DOHH2 (cell line): Measurements from ENCODE around the gene NREP.

Source experiments
- H3F3A ChIP-seq: fragments of 200-600 bp; sonication (generic), shearing (Covaris generic); 2 replicates; pipeline ENCODE4 v1.6.0; 2016; ENCODE audit warnings: antibody characterized with exemption, mild to moderate bottlenecking; ENCODE audit not compliant: control insufficient read depth, insufficient read depth
- H3K27ac ChIP-seq: fragments of 200-600 bp; sonication (generic); 2 replicates; pipeline ENCODE4 v1.5.1; 2014; ENCODE audit warnings: low read depth, mild to moderate bottlenecking, low read length, moderate library complexity
- H3K27me3 ChIP-seq: fragments of 200-600 bp; sonication (generic); 2 replicates; pipeline ENCODE4 v1.6.1; 2014; ENCODE audit warnings: mild to moderate bottlenecking, low read length, mixed read lengths; ENCODE audit not compliant: control insufficient read depth
- H3K36me3 ChIP-seq: fragments of 200-600 bp; sonication (generic); 2 replicates; pipeline ENCODE4 v1.6.1; 2014; ENCODE audit warnings: mild to moderate bottlenecking, low read length, moderate library complexity, mixed read lengths; ENCODE audit not compliant: control insufficient read depth
- H3K4me1 ChIP-seq: fragments of 200-600 bp; sonication (generic); 2 replicates; pipeline ENCODE4 v1.6.1; 2014; ENCODE audit warnings: mild to moderate bottlenecking, low read length, mixed read lengths; ENCODE audit not compliant: control insufficient read depth
- H3K4me2 ChIP-seq: fragments of 200-600 bp; sonication (generic); 2 replicates; pipeline ENCODE4 v1.6.0; 2014; ENCODE audit warnings: mild to moderate bottlenecking, low read length, moderate library complexity
- H3K4me3 ChIP-seq: fragments of 200-600 bp; sonication (generic); 2 replicates; pipeline ENCODE4 v1.5.1; 2014; ENCODE audit warnings: mild to moderate bottlenecking, low read length, mixed read lengths
- H3K79me2 ChIP-seq: fragments of 200-600 bp; sonication (generic); 2 replicates; pipeline ENCODE4 v1.6.1; 2014; ENCODE audit warnings: mild to moderate bottlenecking, low read length, mixed read lengths; ENCODE audit not compliant: control insufficient read depth
- H3K9me2 ChIP-seq: fragments of 200-600 bp; sonication (generic); replicated peaks from 2 replicates; pipeline ENCODE4 v1.6.1; 2014; ENCODE audit warnings: mild to moderate bottlenecking, low read length, mixed read lengths; ENCODE audit not compliant: control insufficient read depth
- H3K9me3 ChIP-seq: fragments of 200-600 bp; sonication (generic); 2 replicates; pipeline ENCODE4 v1.6.1; 2014; ENCODE audit warnings: antibody characterized with exemption, low read length, mixed read lengths; ENCODE audit not compliant: control insufficient read depth, insufficient read depth
- H4K20me1 ChIP-seq: fragments of 200-600 bp; sonication (generic); 2 replicates; pipeline ENCODE4 v1.6.0; 2014; ENCODE audit warnings: low read depth, mild to moderate bottlenecking, antibody characterized with exemption, low read length, moderate library complexity; ENCODE audit not compliant: control insufficient read depth, insufficient read depth
- EZH2phosphoT487 ChIP-seq: fragments of 200-600 bp; sonication (generic); IDR thresholded peaks from 2 replicates; pipeline ENCODE4 v1.6.1; 2017; ENCODE audit warnings: borderline replicate concordance, mild to moderate bottlenecking, antibody characterized with exemption, low read length, moderate library complexity, mixed read lengths
- TF ChIP-seq, protein P1 (sequence below): fragments of 200-600 bp; sonication (generic); IDR thresholded peaks from one replicate; pipeline ENCODE4 v1.5.1; 2014; ENCODE audit warnings: antibody characterized with exemption, mild to moderate bottlenecking, low read depth, low read length; ENCODE audit not compliant: poor library complexity, severe bottlenecking

Gene NREP

GRCh38 chr5:111752426-111752965 is 4.5 kb downstream of the NREP start:
- H3K4me1 ChIP-seq, result peaks cover 20% of the 10 kb centered on the region

GRCh38 chr5:111749303-111750026 is 7.5 kb downstream of the NREP start:
- H4K20me1 ChIP-seq, result no peaks in the 10 kb centered on the region
- H3K27me3 ChIP-seq, result no peaks in the 10 kb centered on the region
- H3K79me2 ChIP-seq, result peaks cover 24% of the 10 kb centered on the region
- no peaks in the 10 kb centered on the region for H3F3A ChIP-seq
- TF ChIP-seq EZH2phosphoT487, result no peak
- TF ChIP-seq, protein P1, sequence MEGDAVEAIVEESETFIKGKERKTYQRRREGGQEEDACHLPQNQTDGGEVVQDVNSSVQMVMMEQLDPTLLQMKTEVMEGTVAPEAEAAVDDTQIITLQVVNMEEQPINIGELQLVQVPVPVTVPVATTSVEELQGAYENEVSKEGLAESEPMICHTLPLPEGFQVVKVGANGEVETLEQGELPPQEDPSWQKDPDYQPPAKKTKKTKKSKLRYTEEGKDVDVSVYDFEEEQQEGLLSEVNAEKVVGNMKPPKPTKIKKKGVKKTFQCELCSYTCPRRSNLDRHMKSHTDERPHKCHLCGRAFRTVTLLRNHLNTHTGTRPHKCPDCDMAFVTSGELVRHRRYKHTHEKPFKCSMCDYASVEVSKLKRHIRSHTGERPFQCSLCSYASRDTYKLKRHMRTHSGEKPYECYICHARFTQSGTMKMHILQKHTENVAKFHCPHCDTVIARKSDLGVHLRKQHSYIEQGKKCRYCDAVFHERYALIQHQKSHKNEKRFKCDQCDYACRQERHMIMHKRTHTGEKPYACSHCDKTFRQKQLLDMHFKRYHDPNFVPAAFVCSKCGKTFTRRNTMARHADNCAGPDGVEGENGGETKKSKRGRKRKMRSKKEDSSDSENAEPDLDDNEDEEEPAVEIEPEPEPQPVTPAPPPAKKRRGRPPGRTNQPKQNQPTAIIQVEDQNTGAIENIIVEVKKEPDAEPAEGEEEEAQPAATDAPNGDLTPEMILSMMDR, result no peak
- no peak overlapping the region for H3K4me2 ChIP-seq
- no peak overlapping the region for H3K27ac ChIP-seq
- no peaks in the 10 kb centered on the region for H3K9me3 ChIP-seq
- peaks cover 5% of the 10 kb centered on the region for H3K4me1 ChIP-seq
- no peak overlapping the region for H3K4me3 ChIP-seq
- H3K36me3 ChIP-seq, result peaks cover 48% of the 10 kb centered on the region
- no peaks in the 10 kb centered on the region for H3K9me2 ChIP-seq

More at GRCh38 chr5:111752426-111752965, 4.5 kb downstream of the NREP start:
- Histone ChIP-seq H3K4me3 (no peak overlapping the region), H3K4me2 (no peak overlapping the region), H3F3A (no peaks in the 10 kb centered on the region), H3K9me2 (no peaks in the 10 kb centered on the region), H3K9me3 (no peaks in the 10 kb centered on the region), H3K27ac (no peak overlapping the region), H4K20me1 (no peaks in the 10 kb centered on the region), H3K79me2 (peaks cover 38% of the 10 kb centered on the region), H3K36me3 (peaks cover 65% of the 10 kb centered on the region), H3K27me3 (no peaks in the 10 kb centered on the region)
- TF ChIP-seq EZH2phosphoT487, result no peak
- TF ChIP-seq, protein P1, result no peak

DNA sequence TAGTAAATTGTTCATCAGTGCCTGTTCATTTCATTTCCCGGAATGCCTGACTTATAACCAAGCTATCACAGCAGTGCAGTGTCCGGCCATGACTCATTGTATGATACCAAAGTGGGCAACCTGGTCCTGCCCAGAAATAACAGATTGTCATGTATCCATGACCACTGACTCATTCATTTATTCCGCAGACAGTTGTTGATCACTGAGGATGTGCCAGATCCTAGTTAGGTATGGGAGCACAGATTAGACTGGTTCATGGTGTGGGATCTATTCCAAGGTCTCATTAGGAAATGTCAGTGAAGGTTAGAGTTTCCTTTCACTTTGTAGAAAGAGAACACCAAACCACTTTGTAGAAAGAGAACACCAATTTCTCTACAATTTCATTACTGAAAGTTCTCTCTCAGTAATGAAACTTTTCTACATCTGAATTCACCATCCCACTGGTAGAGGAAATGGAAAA is 8.7 kb downstream of the NREP start:
- Histone ChIP-seq H3K27me3 (no peaks in the 10 kb centered on the region), H3K27ac (no peak overlapping the region), H3F3A (no peaks in the 10 kb centered on the region), H3K4me2 (no peak overlapping the region), H3K9me2 (no peaks in the 10 kb centered on the region), H4K20me1 (no peaks in the 10 kb centered on the region), H3K9me3 (no peaks in the 10 kb centered on the region), H3K4me3 (no peak overlapping the region), H3K79me2 (peaks cover 16% of the 10 kb centered on the region; the same call in 1 of the 2 replicates), H3K4me1 (no peaks in the 10 kb centered on the region), H3K36me3 (peaks cover 37% of the 10 kb centered on the region)
- no peak for TF ChIP-seq EZH2phosphoT487
- TF ChIP-seq, protein P1, result no peak
